ENCODE data around the gene AMPD2.

GRCh38 chr1:109630081-109630897 is 10.7 kb downstream of the AMPD2 start:
- TF ChIP-seq SIN3A (IDR thresholded peaks at IDR 0.05; ENCODE audit: borderline replicate concordance, insufficient read depth, low read depth, low read length) (no peak), CTCF (IDR thresholded peaks at IDR 0.05) (peak; percentile 40; the same call in 1 of the 2 replicates), POLR2AphosphoS5 (IDR thresholded peaks at IDR 0.05; ENCODE audit: low read depth, low read length) (no peak), REST (IDR thresholded peaks at IDR 0.05; ENCODE audit: insufficient read depth in 1 of 2, low read depth in 2 of 2, low read length in 1 of 2) (no peak), TCF7L2 (IDR thresholded peaks at IDR 0.05; ENCODE audit: low read depth, low read length) (no peak)
